ENCODE measurements around the gene NPNT. TPM values are rescaled to one million over a fixed set of nuclear protein-coding genes. Genes with fewer than 3 reads are reported as not detected.

NPNT gene
- total RNA-seq, 1 donor from 2014 or later: not detected

DNA sequence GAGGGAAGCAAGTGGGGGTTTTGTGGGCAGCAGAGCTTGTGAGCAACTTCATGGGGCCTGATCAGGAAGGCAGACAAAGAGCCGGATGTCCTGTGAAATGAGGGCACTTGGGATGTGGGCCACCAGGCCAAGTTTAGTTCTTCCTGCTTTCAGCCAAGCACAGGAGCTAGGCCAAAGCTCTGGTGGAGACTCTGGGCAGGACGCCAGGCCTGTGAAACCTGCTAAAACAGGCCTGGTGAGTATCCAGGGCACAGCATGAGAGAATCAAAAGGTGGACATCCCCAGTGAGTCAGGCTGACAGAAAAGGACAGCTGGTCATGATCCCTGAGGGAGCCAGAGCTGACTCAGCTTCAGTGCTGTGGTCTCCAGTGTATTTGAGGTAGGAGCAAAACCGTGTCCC, 95.7 kb downstream of the NPNT start:
- no peaks in the 10 kb centered on the region for H3K27me3 ChIP-seq
- peaks cover 2% of the 10 kb centered on the region for H3K27me3 Mint-ChIP-seq (ENCODE audit: insufficient read depth, low read depth)
- H3K79me2 ChIP-seq (ENCODE audit: low read depth): no peaks in the 10 kb centered on the region
- H3K36me3 Mint-ChIP-seq: no peaks in the 10 kb centered on the region
- DNase-seq (ENCODE audit: low spot score): no peak
- H3K9me3 Mint-ChIP-seq: peaks cover 3% of the 10 kb centered on the region
- no peak overlapping the region for H3K9ac ChIP-seq
- no peaks in the 10 kb centered on the region for H3K36me3 ChIP-seq
- H3K27ac Mint-ChIP-seq: no peak overlapping the region
- no peaks in the 10 kb centered on the region for H3F3A ChIP-seq (ENCODE audit: low read depth)
- H4K20me1 ChIP-seq (ENCODE audit: low read depth): no peaks in the 10 kb centered on the region
- H3K4me1 ChIP-seq: no peaks in the 10 kb centered on the region
- H2AFZ ChIP-seq (replicated peaks): no peak overlapping the region
- H3K4me2 ChIP-seq: no peak overlapping the region
- H3K4me1 Mint-ChIP-seq: no peaks in the 10 kb centered on the region
- TF ChIP-seq EZH2phosphoT487 (IDR thresholded peaks at IDR 0.05) (no peak), CTCF (IDR thresholded peaks at IDR 0.05) (no peak), EZH2 (IDR thresholded peaks at IDR 0.05) (no peak)
- H3K4me3 ChIP-seq: no peak overlapping the region
- no peak overlapping the region for H3K4me3 Mint-ChIP-seq
- no peak overlapping the region for H3K27ac ChIP-seq
- H3K9me3 ChIP-seq (ENCODE audit: low read depth): no peaks in the 10 kb centered on the region

DNA sequence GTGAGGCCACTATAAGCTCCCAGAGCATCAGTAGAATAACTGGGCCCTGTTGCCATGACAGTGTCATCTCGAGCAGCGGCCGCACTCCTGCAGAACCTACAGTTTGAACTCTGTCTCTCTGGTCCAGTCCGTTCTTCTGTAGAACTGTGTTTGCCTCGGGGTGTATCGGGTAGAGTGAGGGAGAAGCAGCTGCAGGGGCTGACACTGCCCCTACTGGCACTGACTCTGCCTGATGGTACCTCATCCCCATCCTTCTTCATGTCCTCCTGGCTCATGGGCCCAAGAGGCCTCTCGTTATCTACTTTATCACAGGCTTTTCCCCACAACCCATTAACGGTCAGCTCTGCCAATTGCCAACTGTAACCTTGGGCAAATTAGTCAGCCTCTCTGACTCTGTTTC, 96.5 kb downstream of the NPNT start:
- Histone ChIP-seq H3F3A (ENCODE audit: low read depth) (no peaks in the 10 kb centered on the region), H3K4me1 (no peaks in the 10 kb centered on the region), H3K27ac (no peak overlapping the region), H3K4me3 (no peak overlapping the region), H2AFZ (replicated peaks) (no peak overlapping the region), H3K4me2 (no peak overlapping the region), H3K9me3 (ENCODE audit: low read depth) (no peaks in the 10 kb centered on the region), H4K20me1 (ENCODE audit: low read depth) (no peaks in the 10 kb centered on the region), H3K36me3 (no peaks in the 10 kb centered on the region), H3K9ac (no peak overlapping the region), H3K27me3 (no peaks in the 10 kb centered on the region), H3K79me2 (ENCODE audit: low read depth) (no peaks in the 10 kb centered on the region)
- H3K36me3 Mint-ChIP-seq: no peaks in the 10 kb centered on the region
- H3K27ac Mint-ChIP-seq: no peak overlapping the region
- TF ChIP-seq CTCF (IDR thresholded peaks at IDR 0.05): no peak
- TF ChIP-seq EZH2phosphoT487 (IDR thresholded peaks at IDR 0.05): no peak
- TF ChIP-seq EZH2 (IDR thresholded peaks at IDR 0.05): no peak
- no peak overlapping the region for H3K4me3 Mint-ChIP-seq
- H3K27me3 Mint-ChIP-seq (ENCODE audit: insufficient read depth, low read depth): peaks cover 2% of the 10 kb centered on the region
- no peaks in the 10 kb centered on the region for H3K4me1 Mint-ChIP-seq
- peaks cover 3% of the 10 kb centered on the region for H3K9me3 Mint-ChIP-seq
- no peak for DNase-seq (ENCODE audit: low spot score)

GRCh38 chr4:105992641-105993305, 97.5 kb downstream of the NPNT start:
- Histone ChIP-seq H3K27me3 (no peaks in the 10 kb centered on the region), H3K36me3 (no peaks in the 10 kb centered on the region), H3K79me2 (ENCODE audit: low read depth) (no peaks in the 10 kb centered on the region), H3K9ac (no peak overlapping the region), H3F3A (ENCODE audit: low read depth) (no peaks in the 10 kb centered on the region), H3K4me3 (no peak overlapping the region), H3K9me3 (ENCODE audit: low read depth) (no peaks in the 10 kb centered on the region), H3K4me1 (no peaks in the 10 kb centered on the region), H4K20me1 (ENCODE audit: low read depth) (no peaks in the 10 kb centered on the region), H3K4me2 (no peak overlapping the region), H2AFZ (replicated peaks) (no peak overlapping the region), H3K27ac (no peak overlapping the region)
- DNase-seq (ENCODE audit: low spot score): no peak
- no peak for TF ChIP-seq EZH2phosphoT487 (IDR thresholded peaks at IDR 0.05)
- no peak for TF ChIP-seq CTCF (IDR thresholded peaks at IDR 0.05)
- TF ChIP-seq EZH2 (IDR thresholded peaks at IDR 0.05): no peak
- Mint-ChIP-seq H3K4me3 (no peak overlapping the region), H3K27me3 (ENCODE audit: insufficient read depth, low read depth) (peaks cover 2% of the 10 kb centered on the region), H3K9me3 (no peaks in the 10 kb centered on the region), H3K4me1 (no peaks in the 10 kb centered on the region), H3K27ac (no peak overlapping the region), H3K36me3 (no peaks in the 10 kb centered on the region)

Data from neural progenitor cell (in vitro differentiated cells).